ENCODE data around the gene C1RL. TPM values are rescaled to one million over a fixed set of nuclear protein-coding genes. Genes with fewer than 3 reads are reported as not detected.

Gene C1RL
- total RNA-seq, 1 experiment from 2014 or later = 17.7 TPM

DNA sequence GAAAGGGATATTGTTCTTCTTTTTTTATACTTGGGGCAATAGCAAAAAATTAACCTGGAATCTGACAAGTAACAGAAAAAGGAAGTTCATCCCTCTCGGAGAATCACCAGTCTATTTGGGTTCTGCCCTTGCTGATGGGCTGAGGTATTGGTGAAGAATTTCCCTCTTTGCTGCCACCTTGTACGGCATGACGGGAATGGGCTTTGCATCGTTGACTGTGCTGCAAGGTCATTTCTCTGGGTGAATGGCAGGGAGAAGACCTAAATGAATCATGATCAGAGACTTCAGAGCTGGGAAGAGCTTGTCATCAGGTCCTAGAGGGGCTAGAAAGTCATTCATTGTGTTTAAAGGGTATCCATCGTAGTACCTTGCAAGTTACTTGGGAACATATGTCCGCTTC lies 36.5 kb downstream of the C1RL start (continued):
- TF ChIP-seq, protein P1, sequence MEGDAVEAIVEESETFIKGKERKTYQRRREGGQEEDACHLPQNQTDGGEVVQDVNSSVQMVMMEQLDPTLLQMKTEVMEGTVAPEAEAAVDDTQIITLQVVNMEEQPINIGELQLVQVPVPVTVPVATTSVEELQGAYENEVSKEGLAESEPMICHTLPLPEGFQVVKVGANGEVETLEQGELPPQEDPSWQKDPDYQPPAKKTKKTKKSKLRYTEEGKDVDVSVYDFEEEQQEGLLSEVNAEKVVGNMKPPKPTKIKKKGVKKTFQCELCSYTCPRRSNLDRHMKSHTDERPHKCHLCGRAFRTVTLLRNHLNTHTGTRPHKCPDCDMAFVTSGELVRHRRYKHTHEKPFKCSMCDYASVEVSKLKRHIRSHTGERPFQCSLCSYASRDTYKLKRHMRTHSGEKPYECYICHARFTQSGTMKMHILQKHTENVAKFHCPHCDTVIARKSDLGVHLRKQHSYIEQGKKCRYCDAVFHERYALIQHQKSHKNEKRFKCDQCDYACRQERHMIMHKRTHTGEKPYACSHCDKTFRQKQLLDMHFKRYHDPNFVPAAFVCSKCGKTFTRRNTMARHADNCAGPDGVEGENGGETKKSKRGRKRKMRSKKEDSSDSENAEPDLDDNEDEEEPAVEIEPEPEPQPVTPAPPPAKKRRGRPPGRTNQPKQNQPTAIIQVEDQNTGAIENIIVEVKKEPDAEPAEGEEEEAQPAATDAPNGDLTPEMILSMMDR (IDR thresholded peaks at IDR 0.05) = no peak
- TF ChIP-seq ETV6 (CRISPR knock-in tag; IDR thresholded peaks at IDR 0.05) (no peak), FOXJ3 (CRISPR knock-in tag; IDR thresholded peaks at IDR 0.05; ENCODE audit: borderline replicate concordance) (no peak), EMX1 (CRISPR knock-in tag; IDR thresholded peaks at IDR 0.05) (no peak), ZNF671 (CRISPR knock-in tag; IDR thresholded peaks at IDR 0.05) (no peak), NR3C1 (CRISPR knock-in tag; conservative IDR thresholded peaks at IDR 0.05; ENCODE audit: low read depth) (no peak), OVOL2 (CRISPR knock-in tag; IDR thresholded peaks at IDR 0.05; ENCODE audit: borderline replicate concordance) (no peak), NFYB (CRISPR knock-in tag; conservative IDR thresholded peaks at IDR 0.05; ENCODE audit: low read depth) (no peak), HMGA2 (CRISPR knock-in tag; IDR thresholded peaks at IDR 0.05) (no peak)
- TF ChIP-seq, protein P2, sequence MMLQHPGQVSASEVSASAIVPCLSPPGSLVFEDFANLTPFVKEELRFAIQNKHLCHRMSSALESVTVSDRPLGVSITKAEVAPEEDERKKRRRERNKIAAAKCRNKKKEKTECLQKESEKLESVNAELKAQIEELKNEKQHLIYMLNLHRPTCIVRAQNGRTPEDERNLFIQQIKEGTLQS (CRISPR knock-in tag; conservative IDR thresholded peaks at IDR 0.05) = no peak
- TF ChIP-seq, protein P3, sequence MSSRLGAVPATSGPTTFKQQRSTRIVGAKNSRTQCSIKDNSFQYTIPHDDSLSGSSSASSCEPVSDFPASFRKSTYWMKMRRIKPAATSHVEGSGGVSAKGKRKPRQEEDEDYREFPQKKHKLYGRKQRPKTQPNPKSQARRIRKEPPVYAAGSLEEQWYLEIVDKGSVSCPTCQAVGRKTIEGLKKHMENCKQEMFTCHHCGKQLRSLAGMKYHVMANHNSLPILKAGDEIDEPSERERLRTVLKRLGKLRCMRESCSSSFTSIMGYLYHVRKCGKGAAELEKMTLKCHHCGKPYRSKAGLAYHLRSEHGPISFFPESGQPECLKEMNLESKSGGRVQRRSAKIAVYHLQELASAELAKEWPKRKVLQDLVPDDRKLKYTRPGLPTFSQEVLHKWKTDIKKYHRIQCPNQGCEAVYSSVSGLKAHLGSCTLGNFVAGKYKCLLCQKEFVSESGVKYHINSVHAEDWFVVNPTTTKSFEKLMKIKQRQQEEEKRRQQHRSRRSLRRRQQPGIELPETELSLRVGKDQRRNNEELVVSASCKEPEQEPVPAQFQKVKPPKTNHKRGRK (CRISPR knock-in tag; IDR thresholded peaks at IDR 0.05; ENCODE audit: borderline replicate concordance) = no peak
- TF ChIP-seq, protein P4, sequence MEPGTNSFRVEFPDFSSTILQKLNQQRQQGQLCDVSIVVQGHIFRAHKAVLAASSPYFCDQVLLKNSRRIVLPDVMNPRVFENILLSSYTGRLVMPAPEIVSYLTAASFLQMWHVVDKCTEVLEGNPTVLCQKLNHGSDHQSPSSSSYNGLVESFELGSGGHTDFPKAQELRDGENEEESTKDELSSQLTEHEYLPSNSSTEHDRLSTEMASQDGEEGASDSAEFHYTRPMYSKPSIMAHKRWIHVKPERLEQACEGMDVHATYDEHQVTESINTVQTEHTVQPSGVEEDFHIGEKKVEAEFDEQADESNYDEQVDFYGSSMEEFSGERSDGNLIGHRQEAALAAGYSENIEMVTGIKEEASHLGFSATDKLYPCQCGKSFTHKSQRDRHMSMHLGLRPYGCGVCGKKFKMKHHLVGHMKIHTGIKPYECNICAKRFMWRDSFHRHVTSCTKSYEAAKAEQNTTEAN (CRISPR knock-in tag; IDR thresholded peaks at IDR 0.05) = no peak

DNA sequence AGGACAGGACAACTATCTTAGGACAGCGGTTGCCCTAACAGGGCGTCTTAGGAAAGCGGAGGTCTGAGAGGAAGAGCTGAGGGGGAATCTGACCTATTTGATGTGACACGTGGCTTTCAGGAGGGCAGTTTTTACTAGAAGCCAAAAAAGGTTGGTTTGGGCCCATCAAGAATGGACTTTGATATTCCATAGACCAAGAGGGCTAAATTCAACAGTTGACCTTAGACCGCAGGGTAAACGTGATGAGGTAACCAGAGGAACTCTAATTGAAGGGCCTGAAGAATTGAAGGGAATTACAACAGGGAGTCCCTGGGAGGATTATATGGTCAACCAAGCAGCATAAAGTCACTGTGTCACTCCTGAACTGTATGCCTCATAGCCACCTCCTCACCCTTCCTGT lies 37.0 kb downstream of the C1RL start:
- ChIA-PET POLR2A (no interaction called here), CTCF (no interaction called here)
- Mint-ChIP-seq H3K36me3 (no peaks in the 10 kb centered on the region), H3K27me3 (ENCODE audit: low read depth) (peaks cover 7% of the 10 kb centered on the region; the same call in 1 of the 2 replicates), H3K9me3 (no peaks in the 10 kb centered on the region), H3K27ac (no peak overlapping the region), H3K4me3 (no peak overlapping the region), H3K4me1 (no peaks in the 10 kb centered on the region)
- no peak for DNase-seq (ENCODE audit: low spot score)
- no peak for ATAC-seq
- TF ChIP-seq, protein P5, sequence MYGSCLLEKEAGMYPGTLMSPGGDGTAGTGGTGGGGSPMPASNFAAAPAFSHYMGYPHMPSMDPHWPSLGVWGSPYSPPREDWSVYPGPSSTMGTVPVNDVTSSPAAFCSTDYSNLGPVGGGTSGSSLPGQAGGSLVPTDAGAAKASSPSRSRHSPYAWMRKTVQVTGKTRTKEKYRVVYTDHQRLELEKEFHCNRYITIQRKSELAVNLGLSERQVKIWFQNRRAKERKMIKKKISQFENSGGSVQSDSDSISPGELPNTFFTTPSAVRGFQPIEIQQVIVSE (CRISPR knock-in tag; IDR thresholded peaks at IDR 0.05; ENCODE audit: borderline replicate concordance) = no peak
- TF ChIP-seq PRRX2 (CRISPR knock-in tag; IDR thresholded peaks at IDR 0.05) (no peak), NR2C2 (CRISPR knock-in tag; IDR thresholded peaks at IDR 0.05) (no peak), NFATC4 (CRISPR knock-in tag; IDR thresholded peaks at IDR 0.05) (no peak), GABPB1 (CRISPR knock-in tag; IDR thresholded peaks at IDR 0.05) (no peak), NFYB (CRISPR knock-in tag; conservative IDR thresholded peaks at IDR 0.05; ENCODE audit: low read depth) (no peak), OVOL2 (CRISPR knock-in tag; IDR thresholded peaks at IDR 0.05; ENCODE audit: borderline replicate concordance) (no peak), ZNF232 (CRISPR knock-in tag; IDR thresholded peaks at IDR 0.05) (no peak)
- TF ChIP-seq, protein P6, sequence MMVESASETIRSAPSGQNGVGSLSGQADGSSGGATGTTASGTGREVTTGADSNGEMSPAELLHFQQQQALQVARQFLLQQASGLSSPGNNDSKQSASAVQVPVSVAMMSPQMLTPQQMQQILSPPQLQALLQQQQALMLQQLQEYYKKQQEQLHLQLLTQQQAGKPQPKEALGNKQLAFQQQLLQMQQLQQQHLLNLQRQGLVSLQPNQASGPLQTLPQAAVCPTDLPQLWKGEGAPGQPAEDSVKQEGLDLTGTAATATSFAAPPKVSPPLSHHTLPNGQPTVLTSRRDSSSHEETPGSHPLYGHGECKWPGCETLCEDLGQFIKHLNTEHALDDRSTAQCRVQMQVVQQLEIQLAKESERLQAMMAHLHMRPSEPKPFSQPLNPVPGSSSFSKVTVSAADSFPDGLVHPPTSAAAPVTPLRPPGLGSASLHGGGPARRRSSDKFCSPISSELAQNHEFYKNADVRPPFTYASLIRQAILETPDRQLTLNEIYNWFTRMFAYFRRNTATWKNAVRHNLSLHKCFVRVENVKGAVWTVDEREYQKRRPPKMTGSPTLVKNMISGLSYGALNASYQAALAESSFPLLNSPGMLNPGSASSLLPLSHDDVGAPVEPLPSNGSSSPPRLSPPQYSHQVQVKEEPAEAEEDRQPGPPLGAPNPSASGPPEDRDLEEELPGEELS (CRISPR knock-in tag; IDR thresholded peaks at IDR 0.05) = no peak
- TF ChIP-seq, protein P7, sequence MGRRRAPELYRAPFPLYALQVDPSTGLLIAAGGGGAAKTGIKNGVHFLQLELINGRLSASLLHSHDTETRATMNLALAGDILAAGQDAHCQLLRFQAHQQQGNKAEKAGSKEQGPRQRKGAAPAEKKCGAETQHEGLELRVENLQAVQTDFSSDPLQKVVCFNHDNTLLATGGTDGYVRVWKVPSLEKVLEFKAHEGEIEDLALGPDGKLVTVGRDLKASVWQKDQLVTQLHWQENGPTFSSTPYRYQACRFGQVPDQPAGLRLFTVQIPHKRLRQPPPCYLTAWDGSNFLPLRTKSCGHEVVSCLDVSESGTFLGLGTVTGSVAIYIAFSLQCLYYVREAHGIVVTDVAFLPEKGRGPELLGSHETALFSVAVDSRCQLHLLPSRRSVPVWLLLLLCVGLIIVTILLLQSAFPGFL (CRISPR knock-in tag; IDR thresholded peaks at IDR 0.05; ENCODE audit: borderline replicate concordance) = no peak
- TF ChIP-seq, protein P8, sequence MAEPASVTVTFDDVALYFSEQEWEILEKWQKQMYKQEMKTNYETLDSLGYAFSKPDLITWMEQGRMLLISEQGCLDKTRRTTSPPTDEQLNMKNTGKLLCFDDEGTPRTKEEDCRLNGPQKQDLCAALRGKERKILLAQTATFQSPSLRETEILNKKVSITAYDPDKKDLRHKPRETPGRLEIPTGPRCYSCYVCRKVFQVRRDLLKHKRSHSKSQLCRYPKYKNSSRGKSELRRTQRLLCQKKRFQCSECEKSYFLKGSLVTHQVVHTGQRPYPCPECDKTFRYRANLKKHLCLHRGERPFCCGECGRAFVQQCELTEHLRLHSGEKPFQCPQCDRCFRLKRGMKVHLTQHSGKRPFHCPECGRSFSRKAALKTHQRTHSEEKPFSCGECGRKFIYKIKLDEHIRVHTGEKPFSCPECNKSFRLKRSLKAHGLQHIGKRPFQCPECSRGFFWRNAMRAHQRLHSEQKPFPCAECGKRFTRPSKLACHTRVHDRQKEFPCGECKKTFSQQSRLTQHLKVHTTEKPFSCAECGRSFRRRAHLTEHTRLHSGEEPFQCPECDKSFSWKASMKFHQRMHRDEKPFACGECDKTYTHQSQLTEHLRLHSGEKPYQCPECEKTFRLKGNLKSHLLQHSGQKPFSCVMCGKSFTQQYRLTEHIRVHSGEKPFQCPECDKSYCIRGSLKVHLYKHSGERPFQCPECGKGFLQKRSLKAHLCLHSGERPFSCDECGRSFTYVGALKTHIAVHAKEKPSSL (CRISPR knock-in tag; conservative IDR thresholded peaks at IDR 0.05) = no peak
- TF ChIP-seq, protein P9, sequence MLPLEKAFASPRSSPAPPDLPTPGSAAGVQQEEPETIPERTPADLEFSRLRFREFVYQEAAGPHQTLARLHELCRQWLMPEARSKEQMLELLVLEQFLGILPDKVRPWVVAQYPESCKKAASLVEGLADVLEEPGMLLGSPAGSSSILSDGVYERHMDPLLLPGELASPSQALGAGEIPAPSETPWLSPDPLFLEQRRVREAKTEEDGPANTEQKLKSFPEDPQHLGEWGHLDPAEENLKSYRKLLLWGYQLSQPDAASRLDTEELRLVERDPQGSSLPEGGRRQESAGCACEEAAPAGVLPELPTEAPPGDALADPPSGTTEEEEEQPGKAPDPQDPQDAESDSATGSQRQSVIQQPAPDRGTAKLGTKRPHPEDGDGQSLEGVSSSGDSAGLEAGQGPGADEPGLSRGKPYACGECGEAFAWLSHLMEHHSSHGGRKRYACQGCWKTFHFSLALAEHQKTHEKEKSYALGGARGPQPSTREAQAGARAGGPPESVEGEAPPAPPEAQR (CRISPR knock-in tag; IDR thresholded peaks at IDR 0.05) = no peak
- TF ChIP-seq, protein P10, sequence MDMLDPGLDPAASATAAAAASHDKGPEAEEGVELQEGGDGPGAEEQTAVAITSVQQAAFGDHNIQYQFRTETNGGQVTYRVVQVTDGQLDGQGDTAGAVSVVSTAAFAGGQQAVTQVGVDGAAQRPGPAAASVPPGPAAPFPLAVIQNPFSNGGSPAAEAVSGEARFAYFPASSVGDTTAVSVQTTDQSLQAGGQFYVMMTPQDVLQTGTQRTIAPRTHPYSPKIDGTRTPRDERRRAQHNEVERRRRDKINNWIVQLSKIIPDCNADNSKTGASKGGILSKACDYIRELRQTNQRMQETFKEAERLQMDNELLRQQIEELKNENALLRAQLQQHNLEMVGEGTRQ (CRISPR knock-in tag; IDR thresholded peaks at IDR 0.05) = no peak

All from WTC11 (cell line).